Gastrocnemius medialis (tissue), 4 donors: ENCODE data around the gene CYFIP2.

Experiments
- CTCF ChIP-seq, 5 experiments: fragments of 450-650 bp in 3 of 5; fragments of 200-600 bp in 2 of 5; sonication (generic) in 2 of 5; IDR thresholded peaks in 4 of 5; conservative IDR thresholded peaks in 1 of 5; 1 replicate in 4 of 5; 2 replicates in 1 of 5; pipeline ENCODE4 v1.5.1; 2016 to 2019; ENCODE audit warnings: antibody characterized with exemption in 5 of 5, mild to moderate bottlenecking in 3 of 5, moderate library complexity in 3 of 5
- POLR2A ChIP-seq, 2 donors: fragments of 450-650 bp; IDR thresholded peaks; one replicate each; pipeline ENCODE4 v1.6.1; 2017; ENCODE audit warnings: antibody characterized with exemption in 2 of 2, mild to moderate bottlenecking in 2 of 2, moderate library complexity in 2 of 2

GRCh38 chr5:157309796-157310195, 43.9 kb downstream of the CYFIP2 start:
- no peak for TF ChIP-seq CTCF (IDR thresholded peaks at IDR 0.05 in 4 of 5, conservative IDR thresholded peaks at IDR 0.05 in 1 of 5)
- TF ChIP-seq POLR2A (IDR thresholded peaks at IDR 0.05): no peak
